ENCODE measurements around the gene FCHO2.

The FCHO2 gene

DNA sequence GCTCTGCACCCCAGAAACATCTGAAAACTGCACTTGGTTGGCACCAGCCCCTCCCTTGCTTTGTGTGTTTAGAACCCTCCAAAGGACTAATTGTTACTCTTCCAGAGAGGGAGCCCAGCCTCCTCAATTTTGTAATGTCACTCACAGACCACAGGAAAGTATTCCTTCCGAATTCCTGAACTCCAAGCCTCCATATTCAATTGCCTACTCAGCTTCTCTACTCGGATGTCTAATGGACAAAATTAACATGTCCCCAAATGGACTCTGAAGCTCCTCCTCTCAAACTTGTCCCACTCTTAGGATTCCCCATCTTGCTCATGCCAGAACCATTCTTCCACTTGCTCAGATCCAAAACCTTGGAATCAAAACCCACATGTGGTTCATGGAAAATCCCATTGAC, 160.7 kb downstream of the FCHO2 start:
- H3K4me3 ChIP-seq (ENCODE audit: low read length, poor library complexity, severe bottlenecking), result no peak overlapping the region
- no peak for TF ChIP-seq EZH2phosphoT487 (IDR thresholded peaks at IDR 0.05; ENCODE audit: borderline replicate concordance)
- TF ChIP-seq, protein P1, sequence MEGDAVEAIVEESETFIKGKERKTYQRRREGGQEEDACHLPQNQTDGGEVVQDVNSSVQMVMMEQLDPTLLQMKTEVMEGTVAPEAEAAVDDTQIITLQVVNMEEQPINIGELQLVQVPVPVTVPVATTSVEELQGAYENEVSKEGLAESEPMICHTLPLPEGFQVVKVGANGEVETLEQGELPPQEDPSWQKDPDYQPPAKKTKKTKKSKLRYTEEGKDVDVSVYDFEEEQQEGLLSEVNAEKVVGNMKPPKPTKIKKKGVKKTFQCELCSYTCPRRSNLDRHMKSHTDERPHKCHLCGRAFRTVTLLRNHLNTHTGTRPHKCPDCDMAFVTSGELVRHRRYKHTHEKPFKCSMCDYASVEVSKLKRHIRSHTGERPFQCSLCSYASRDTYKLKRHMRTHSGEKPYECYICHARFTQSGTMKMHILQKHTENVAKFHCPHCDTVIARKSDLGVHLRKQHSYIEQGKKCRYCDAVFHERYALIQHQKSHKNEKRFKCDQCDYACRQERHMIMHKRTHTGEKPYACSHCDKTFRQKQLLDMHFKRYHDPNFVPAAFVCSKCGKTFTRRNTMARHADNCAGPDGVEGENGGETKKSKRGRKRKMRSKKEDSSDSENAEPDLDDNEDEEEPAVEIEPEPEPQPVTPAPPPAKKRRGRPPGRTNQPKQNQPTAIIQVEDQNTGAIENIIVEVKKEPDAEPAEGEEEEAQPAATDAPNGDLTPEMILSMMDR (conservative IDR thresholded peaks at IDR 0.05; ENCODE audit: low read length), result no peak
- H3K9me2 ChIP-seq (replicated peaks; ENCODE audit: low read depth, low read length), result no peaks in the 10 kb centered on the region
- H4K20me1 ChIP-seq (ENCODE audit: insufficient read depth, low read length, poor library complexity, severe bottlenecking), result no peaks in the 10 kb centered on the region
- H3K9ac ChIP-seq (ENCODE audit: low read depth, low read length, poor library complexity, severe bottlenecking), result no peak overlapping the region
- no peaks in the 10 kb centered on the region for H3K9me3 ChIP-seq (ENCODE audit: insufficient read depth, low read depth, low read length)
- H3K4me2 ChIP-seq (ENCODE audit: low read depth, low read length, poor library complexity, severe bottlenecking), result no peak overlapping the region
- no peaks in the 10 kb centered on the region for H3K4me1 ChIP-seq (ENCODE audit: insufficient read depth, low read length, poor library complexity, severe bottlenecking)
- no peaks in the 10 kb centered on the region for H3K79me2 ChIP-seq (ENCODE audit: insufficient read depth, low read length)
- H2AFZ ChIP-seq (ENCODE audit: low read length), result no peak overlapping the region
- no peaks in the 10 kb centered on the region for H3F3A ChIP-seq (ENCODE audit: low read depth)
- H3K27me3 ChIP-seq (ENCODE audit: insufficient read depth, low read length, poor library complexity, severe bottlenecking), result peaks cover 13% of the 10 kb centered on the region
- H3K36me3 ChIP-seq (ENCODE audit: insufficient read depth, low read length), result no peaks in the 10 kb centered on the region

GRCh38 chr5:73117088-73117740, 161.4 kb downstream of the FCHO2 start:
- Histone ChIP-seq H2AFZ (ENCODE audit: low read length) (no peak overlapping the region), H3K4me3 (ENCODE audit: low read length, poor library complexity, severe bottlenecking) (no peak overlapping the region)

GRCh38 chr5:73118391-73118973, 162.6 kb downstream of the FCHO2 start:
- TF ChIP-seq, protein P1 (conservative IDR thresholded peaks at IDR 0.05; ENCODE audit: low read length), result no peak
- no peak for TF ChIP-seq EZH2phosphoT487 (IDR thresholded peaks at IDR 0.05; ENCODE audit: borderline replicate concordance)
- Histone ChIP-seq H3K79me2 (ENCODE audit: insufficient read depth, low read length) (no peaks in the 10 kb centered on the region), H3K4me2 (ENCODE audit: low read depth, low read length, poor library complexity, severe bottlenecking) (no peak overlapping the region), H3F3A (ENCODE audit: low read depth) (no peaks in the 10 kb centered on the region), H3K4me3 (ENCODE audit: low read length, poor library complexity, severe bottlenecking) (no peak overlapping the region), H3K27me3 (ENCODE audit: insufficient read depth, low read length, poor library complexity, severe bottlenecking) (peaks cover 13% of the 10 kb centered on the region), H4K20me1 (ENCODE audit: insufficient read depth, low read length, poor library complexity, severe bottlenecking) (no peaks in the 10 kb centered on the region), H3K4me1 (ENCODE audit: insufficient read depth, low read length, poor library complexity, severe bottlenecking) (no peaks in the 10 kb centered on the region), H2AFZ (ENCODE audit: low read length) (no peak overlapping the region), H3K9ac (ENCODE audit: low read depth, low read length, poor library complexity, severe bottlenecking) (no peak overlapping the region), H3K9me3 (ENCODE audit: insufficient read depth, low read depth, low read length) (no peaks in the 10 kb centered on the region), H3K9me2 (replicated peaks; ENCODE audit: low read depth, low read length) (no peaks in the 10 kb centered on the region), H3K36me3 (ENCODE audit: insufficient read depth, low read length) (no peaks in the 10 kb centered on the region)

More at GRCh38 chr5:73117088-73117740, 161.4 kb downstream of the FCHO2 start:
- TF ChIP-seq EZH2phosphoT487 (IDR thresholded peaks at IDR 0.05; ENCODE audit: borderline replicate concordance), result no peak
- TF ChIP-seq, protein P1 (conservative IDR thresholded peaks at IDR 0.05; ENCODE audit: low read length), result no peak
- H4K20me1 ChIP-seq (ENCODE audit: insufficient read depth, low read length, poor library complexity, severe bottlenecking), result no peaks in the 10 kb centered on the region
- no peaks in the 10 kb centered on the region for H3K4me1 ChIP-seq (ENCODE audit: insufficient read depth, low read length, poor library complexity, severe bottlenecking)
- H3K9me2 ChIP-seq (replicated peaks; ENCODE audit: low read depth, low read length), result no peaks in the 10 kb centered on the region
- H3K36me3 ChIP-seq (ENCODE audit: insufficient read depth, low read length), result no peaks in the 10 kb centered on the region
- H3K4me2 ChIP-seq (ENCODE audit: low read depth, low read length, poor library complexity, severe bottlenecking), result no peak overlapping the region
- H3K9me3 ChIP-seq (ENCODE audit: insufficient read depth, low read depth, low read length), result no peaks in the 10 kb centered on the region
- H3K9ac ChIP-seq (ENCODE audit: low read depth, low read length, poor library complexity, severe bottlenecking), result no peak overlapping the region
- H3K27me3 ChIP-seq (ENCODE audit: insufficient read depth, low read length, poor library complexity, severe bottlenecking), result peaks cover 13% of the 10 kb centered on the region
- no peaks in the 10 kb centered on the region for H3F3A ChIP-seq (ENCODE audit: low read depth)
- no peaks in the 10 kb centered on the region for H3K79me2 ChIP-seq (ENCODE audit: insufficient read depth, low read length)

Data from Loucy (cell line).